Activated naive CD8-positive, alpha-beta T cell treated with anti-CD3 and anti-CD28 coated beads for 36 hours (primary cell): ENCODE data around the gene ZNHIT2. TPM values are rescaled to one million over a fixed set of nuclear protein-coding genes. Genes with fewer than 3 reads are reported as not detected.

Experiments used
- DNase-seq: peaks from one replicate; pipeline ENCODE4 v3.0.0; 2021
- H3K27ac Mint-ChIP-seq: one replicate; pipeline ENCODE4 v1.8.0; 2022; ENCODE audit warnings: mild to moderate bottlenecking, moderate library complexity, mixed read lengths
- H3K27me3 Mint-ChIP-seq: one replicate; pipeline ENCODE4 v1.8.0; 2022; ENCODE audit warnings: mild to moderate bottlenecking, mixed read lengths
- H3K36me3 Mint-ChIP-seq: one replicate; pipeline ENCODE4 v1.8.0; 2021; ENCODE audit warnings: mild to moderate bottlenecking, mixed read lengths
- H3K4me1 Mint-ChIP-seq: one replicate; pipeline ENCODE4 v1.8.0; 2021; ENCODE audit warnings: mixed read lengths
- H3K4me3 Mint-ChIP-seq: one replicate; pipeline ENCODE4 v1.8.0; 2022; ENCODE audit warnings: mild to moderate bottlenecking, moderate library complexity, mixed read lengths
- H3K9me3 Mint-ChIP-seq: one replicate; pipeline ENCODE4 v1.8.0; 2022; ENCODE audit warnings: mixed read lengths
- total RNA-seq, 2 experiments: library from RNA; stranded (reverse); gene quantifications; one replicate each; pipeline ENCODE4 v1.2.3, GENCODE V29; 2021

The ZNHIT2 gene
- total RNA-seq, 2 experiments from 2014 or later = 14.9 to 15.1 TPM

DNA sequence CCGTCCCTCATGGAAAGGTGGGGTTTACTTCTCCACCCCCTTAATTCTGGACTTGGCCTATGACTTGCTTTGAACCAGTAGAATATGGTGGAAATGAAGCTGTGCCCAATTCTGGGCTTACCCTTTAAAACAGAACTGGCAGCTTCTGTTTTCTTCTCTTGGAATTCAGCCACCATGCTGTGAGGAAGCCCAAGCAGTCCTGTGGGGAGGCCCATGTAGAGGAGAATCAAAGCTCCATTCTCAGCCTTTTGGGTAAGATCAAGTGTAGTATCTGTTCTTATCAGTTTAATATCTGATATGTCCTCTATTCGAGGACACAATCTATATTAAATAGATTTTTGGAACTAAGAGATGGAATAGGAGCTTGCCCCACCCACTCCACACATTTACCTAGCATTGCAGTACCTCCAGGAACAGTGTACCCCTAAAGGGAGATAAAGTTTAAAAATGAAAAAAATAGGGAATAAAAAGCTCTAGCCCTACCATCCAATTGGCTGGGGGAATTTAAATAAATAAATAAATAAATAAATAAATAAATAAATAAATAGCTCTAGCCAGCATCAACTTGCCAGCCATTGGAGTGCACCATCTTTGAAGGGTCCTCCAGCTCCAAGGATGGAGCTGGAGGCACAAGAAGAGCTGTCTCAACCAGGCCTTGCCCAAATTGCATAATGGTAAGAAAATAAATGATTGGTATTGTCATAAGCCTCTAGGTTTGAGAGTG is 30.0 kb upstream of the ZNHIT2 start:
- Mint-ChIP-seq H3K4me3 (no peak overlapping the region), H3K27ac (no peak overlapping the region), H3K36me3 (no peaks in the 10 kb centered on the region), H3K27me3 (no peaks in the 10 kb centered on the region), H3K9me3 (no peaks in the 10 kb centered on the region), H3K4me1 (peaks cover 5% of the 10 kb centered on the region)
- DNase-seq = no peak

DNA sequence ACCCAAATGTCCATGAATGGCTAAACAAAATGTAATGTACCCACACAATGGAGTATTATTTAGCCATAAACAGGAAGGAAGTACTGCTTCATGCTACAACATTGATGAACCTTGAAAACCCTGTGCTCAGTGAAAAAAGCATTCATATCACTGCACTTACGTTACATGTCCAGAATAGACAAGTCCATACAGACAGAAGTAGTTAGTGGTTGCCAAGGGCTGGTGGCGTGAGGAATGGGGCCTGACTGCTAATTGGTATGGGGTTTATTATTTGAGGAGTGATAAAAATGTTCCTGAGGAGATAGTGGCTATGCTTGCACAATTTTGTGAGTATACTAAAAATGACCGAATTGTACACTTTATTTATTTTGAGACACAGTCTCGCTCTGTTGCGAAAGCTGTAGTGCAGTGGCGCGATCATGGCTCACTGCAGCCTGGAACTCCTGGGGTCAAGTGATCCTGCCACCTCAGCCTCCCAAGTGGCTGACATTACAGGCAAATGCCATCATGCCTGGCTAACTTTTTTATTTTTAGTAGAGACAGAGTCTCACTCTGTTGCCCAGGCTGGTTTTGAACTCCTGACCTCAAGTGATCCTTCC is 24.5 kb upstream of the ZNHIT2 start:
- H3K9me3 Mint-ChIP-seq = no peaks in the 10 kb centered on the region
- H3K27ac Mint-ChIP-seq = no peak overlapping the region
- H3K27me3 Mint-ChIP-seq = no peaks in the 10 kb centered on the region
- H3K4me1 Mint-ChIP-seq = no peaks in the 10 kb centered on the region
- no peak overlapping the region for H3K4me3 Mint-ChIP-seq
- no peak for DNase-seq
- no peaks in the 10 kb centered on the region for H3K36me3 Mint-ChIP-seq

DNA sequence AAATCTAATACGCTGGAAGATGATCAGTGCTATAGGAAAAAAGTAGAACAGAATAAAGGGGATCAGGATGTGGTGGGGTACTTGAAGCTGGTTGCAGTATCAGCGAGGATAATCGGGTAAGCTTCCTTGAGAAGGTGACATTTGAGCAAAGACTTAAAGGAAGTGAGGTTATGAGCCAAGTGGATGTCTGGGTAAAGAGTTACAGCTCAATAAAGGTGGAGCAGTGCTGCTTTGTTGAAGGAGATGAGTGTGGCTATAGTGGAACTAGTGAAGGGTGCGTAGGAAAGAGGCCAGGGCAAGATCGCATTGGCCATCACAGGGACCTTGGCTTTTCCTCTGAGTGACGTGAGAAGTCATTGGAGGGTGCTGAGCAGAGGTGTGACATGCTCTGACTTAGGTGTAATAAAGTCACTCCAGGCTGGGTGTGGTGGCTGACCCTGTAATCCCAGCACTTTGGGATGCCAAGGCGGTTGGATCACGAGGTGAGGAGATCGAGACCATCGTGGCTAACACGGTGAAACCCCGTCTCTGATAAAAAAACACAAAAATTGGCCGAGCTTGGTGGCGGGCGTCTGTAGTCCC is 19.1 kb upstream of the ZNHIT2 start:
- no peak for DNase-seq
- Mint-ChIP-seq H3K27ac (peak overlapping the region; percentile 81), H3K4me1 (peaks cover 24% of the 10 kb centered on the region), H3K4me3 (no peak overlapping the region), H3K27me3 (no peaks in the 10 kb centered on the region), H3K9me3 (no peaks in the 10 kb centered on the region), H3K36me3 (peaks cover 2% of the 10 kb centered on the region)

DNA sequence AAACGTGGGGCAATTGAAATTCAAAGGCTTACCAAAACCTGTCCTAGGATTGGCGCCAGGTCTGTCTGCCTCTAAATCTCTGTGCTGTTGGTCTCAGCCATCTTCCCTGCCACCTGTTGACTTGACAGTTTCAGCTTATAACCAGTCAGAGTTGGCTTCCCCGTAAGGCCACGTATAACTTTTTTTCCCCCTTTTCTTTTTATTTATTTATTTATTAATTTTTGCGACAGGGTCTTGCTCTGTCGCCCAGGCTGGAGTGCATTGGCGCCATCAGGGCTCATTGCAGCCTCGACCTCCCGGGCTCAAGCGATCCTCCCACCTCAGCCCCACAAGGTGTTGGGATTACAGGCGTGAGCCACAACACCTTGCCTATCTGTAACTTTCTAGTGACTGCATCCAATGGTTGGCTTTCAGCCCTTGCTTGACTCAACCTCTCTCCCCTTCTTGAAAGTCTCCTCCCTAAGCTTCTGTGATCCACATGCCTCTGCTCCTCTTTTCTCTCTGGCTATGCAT is 18.2 kb upstream of the ZNHIT2 start:
- DNase-seq = no peak
- Mint-ChIP-seq H3K4me1 (peaks cover 24% of the 10 kb centered on the region), H3K36me3 (peaks cover 6% of the 10 kb centered on the region), H3K4me3 (peak overlapping the region; percentile 98), H3K27ac (peak overlapping the region; percentile 99), H3K27me3 (no peaks in the 10 kb centered on the region), H3K9me3 (no peaks in the 10 kb centered on the region)

DNA sequence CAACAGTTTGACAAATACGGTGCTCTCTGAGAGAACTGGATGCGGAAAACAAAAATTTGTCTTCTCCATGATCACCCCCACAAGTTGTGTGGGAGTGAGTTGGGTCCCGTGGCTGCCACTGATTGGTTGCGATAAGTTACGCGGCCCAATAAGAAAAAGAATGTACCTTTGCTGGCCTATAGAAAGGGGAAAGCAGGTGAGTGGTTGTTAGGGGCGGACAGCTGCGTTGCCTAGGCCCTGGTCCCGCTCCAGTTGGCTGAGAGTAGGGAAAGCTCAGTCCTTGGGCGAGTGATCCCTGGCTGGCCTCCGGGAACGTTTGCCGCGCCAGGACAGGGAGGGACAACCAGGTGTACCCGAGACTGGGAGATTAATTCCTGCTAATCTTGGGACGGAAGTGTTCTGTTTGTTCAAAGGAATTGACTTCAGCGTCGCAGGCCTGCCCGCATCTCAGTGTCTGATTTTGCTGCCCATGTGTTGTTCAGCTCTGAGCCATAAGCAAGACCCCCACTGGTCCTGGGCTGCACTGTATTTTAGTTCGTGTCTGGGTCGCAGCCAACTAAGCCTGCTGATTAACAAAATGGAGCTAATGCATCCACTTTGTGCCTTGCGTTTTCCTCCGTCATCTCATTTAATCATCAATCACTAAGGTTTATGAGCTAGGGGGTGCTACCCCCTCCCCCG is 17.6 kb upstream of the ZNHIT2 start:
- peak overlapping the region; percentile 99 for H3K27ac Mint-ChIP-seq
- H3K9me3 Mint-ChIP-seq = no peaks in the 10 kb centered on the region
- H3K36me3 Mint-ChIP-seq = peaks cover 6% of the 10 kb centered on the region
- peaks cover 24% of the 10 kb centered on the region for H3K4me1 Mint-ChIP-seq
- DNase-seq = peak; percentile 81
- H3K27me3 Mint-ChIP-seq = no peaks in the 10 kb centered on the region
- H3K4me3 Mint-ChIP-seq = peak overlapping the region; percentile 98

DNA sequence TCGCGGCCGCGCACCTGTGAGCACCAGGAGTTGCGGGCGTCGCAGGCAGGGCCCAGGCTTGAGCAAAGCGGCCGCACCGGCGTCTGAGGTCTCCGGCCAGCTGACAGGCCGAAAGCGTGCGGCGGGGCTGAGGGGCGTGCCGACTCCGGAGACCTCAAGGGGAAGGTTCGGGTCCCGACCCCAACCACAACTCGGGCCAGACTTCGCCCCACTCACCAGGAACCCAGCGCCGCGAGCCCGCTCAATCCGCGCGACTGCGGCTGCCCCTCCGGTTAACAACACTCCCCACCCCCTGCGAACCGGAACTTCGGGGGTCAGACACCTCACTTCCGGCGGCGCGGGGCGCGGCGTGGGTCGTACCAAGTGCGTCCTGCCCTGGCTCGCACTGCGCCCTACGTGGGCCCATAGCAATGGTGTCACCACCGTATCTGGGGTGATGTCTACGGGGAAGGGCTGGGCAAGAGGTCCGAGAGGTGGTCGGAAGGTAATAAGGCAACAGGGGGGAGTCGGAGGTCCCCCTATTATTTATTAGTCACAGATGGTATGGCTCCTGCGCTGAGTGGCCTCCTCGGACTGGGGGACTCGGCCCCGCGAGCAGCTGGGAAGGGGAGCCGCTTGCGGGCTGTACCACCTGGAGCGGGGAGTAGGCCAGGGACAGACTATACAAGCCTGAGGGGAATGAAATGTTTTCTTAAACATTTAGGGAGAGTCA is 16.9 kb upstream of the ZNHIT2 start, which contains the start of gene SYVN1:
TSS of gene SYVN1 (minus strand) at position 280 of the 712 bp plus-strand sequence. CDS start 918 bp downstream, outside the sequence.
- Mint-ChIP-seq H3K36me3 (peaks cover 6% of the 10 kb centered on the region), H3K4me1 (peaks cover 24% of the 10 kb centered on the region), H3K27ac (peak within 1 kb of the TSS; percentile 99), H3K4me3 (peak within 1 kb of the TSS; percentile 98), H3K9me3 (no peaks in the 10 kb centered on the region), H3K27me3 (no peaks in the 10 kb centered on the region)
- peak; percentile 92 for DNase-seq

DNA sequence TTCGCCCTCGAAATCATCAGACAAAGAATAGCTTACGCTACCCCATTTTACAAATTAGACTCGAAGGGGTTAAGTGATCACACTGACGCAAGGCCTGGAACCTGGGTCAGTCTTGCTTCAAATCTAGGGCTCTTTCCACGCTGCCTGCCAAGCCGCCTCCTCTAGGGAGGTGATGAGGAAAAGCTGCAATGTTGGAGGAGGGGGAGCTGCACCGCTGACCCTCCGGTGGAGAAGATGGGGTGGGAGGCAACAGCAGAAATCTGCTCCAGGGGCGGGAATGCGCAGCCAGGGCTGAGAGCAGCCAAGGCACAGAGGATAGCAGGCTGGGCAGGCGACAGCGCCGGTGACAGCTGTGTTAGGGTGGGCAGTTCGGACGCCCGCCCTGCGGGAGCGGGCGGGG is 16.2 kb upstream of the ZNHIT2 start:
- DNase-seq = no peak
- Mint-ChIP-seq H3K27ac (peak overlapping the region; percentile 99), H3K27me3 (no peaks in the 10 kb centered on the region), H3K4me1 (peaks cover 24% of the 10 kb centered on the region), H3K36me3 (peaks cover 6% of the 10 kb centered on the region), H3K4me3 (peak overlapping the region; percentile 98), H3K9me3 (no peaks in the 10 kb centered on the region)

DNA sequence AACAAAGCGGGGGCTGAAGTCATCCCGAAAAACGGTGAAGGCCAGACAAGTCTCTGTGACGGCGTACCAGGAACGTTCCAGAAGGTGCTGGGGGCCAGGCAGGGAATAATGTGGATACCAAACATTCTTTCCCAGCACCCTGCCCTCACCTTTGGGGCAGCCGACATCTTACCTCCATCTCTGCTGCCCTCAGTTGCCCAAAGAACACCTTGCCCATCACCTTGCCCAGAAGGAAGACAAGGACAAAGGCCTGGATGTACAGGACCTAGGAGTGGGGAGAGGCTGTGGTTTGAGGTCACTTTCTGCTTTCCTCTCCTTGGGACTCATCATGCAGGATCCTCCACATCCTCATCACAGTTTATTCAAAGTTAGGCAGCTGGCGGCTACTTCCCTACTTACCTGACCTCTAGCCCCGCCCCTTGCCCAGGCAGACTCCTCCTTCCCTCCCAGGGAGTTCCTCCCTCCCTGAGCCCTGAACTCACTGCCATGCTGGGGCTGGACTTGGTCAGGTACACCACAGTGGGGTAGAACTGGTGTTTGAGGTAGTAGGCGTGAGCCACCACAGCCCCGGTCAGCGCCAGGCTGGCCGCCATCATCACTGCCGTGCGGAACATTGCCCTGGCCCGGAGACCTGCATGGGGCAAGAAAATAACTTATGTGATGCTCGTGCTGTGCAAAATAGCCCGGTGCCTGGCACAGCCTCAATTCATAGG is 15.6 kb upstream of the ZNHIT2 start:
- H3K9me3 Mint-ChIP-seq = no peaks in the 10 kb centered on the region
- H3K4me1 Mint-ChIP-seq = peaks cover 24% of the 10 kb centered on the region
- no peaks in the 10 kb centered on the region for H3K27me3 Mint-ChIP-seq
- H3K27ac Mint-ChIP-seq = peak overlapping the region; percentile 99
- H3K4me3 Mint-ChIP-seq = peak overlapping the region; percentile 98
- DNase-seq = peak; percentile 61
- peaks cover 6% of the 10 kb centered on the region for H3K36me3 Mint-ChIP-seq

DNA sequence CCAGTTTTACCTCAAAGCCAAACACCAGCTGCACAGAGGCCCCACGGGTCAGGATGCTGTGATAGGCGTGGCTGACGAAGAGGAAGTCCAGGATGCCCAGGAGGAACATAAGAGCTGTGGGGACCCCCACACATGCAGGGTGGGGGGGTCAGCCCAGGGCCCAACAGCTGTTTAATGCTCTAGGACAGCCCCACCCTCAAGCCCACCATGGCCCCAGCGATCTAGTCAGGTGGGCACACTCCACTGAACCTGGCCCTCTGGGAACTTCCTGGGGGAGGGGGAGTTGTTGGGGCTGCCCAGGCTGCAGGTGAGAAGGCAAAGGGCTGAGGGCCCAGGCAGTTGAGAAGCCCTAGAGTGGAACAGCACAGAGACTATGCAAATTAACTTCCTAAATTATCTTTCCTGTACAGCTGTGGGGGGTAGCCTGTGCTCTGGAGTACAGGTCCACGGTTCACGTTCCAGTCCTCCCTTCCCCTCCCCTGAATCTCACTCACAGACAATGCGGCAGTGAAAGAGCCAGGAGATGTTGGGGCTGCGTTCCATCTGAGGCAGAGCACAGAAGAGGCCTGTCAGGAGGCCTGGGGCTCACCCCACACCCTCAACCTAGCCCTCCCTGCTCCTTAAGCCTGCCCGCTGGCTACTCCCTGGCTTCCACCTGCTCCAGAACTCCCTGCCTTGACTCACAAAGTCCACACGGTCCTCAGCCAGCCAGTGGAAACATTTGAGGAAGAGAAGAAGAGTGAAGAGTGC is 14.9 kb upstream of the ZNHIT2 start:
- H3K4me1 Mint-ChIP-seq = peaks cover 24% of the 10 kb centered on the region
- H3K4me3 Mint-ChIP-seq = peak overlapping the region; percentile 98
- peaks cover 6% of the 10 kb centered on the region for H3K36me3 Mint-ChIP-seq
- no peak for DNase-seq
- no peaks in the 10 kb centered on the region for H3K9me3 Mint-ChIP-seq
- peak overlapping the region; percentile 99 for H3K27ac Mint-ChIP-seq
- no peaks in the 10 kb centered on the region for H3K27me3 Mint-ChIP-seq

DNA sequence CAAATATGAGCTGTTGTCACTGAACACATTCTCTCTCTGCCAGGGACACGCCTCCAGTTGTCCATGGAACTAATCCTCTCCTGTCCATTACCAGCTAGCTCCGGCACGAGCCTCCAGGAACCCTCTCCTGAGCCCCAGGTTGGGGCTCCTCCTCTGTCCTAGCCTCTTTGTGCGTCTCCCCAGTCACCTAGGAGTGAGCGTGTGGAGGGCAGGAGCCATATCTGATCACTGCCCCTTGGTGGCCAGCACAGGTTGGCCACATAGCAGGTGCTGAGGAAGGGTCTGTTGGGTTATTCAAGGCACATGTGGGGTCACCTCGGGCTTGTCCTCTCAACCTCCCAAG is 14.4 kb upstream of the ZNHIT2 start:
- Mint-ChIP-seq H3K9me3 (no peaks in the 10 kb centered on the region), H3K4me1 (peaks cover 24% of the 10 kb centered on the region), H3K4me3 (no peak overlapping the region), H3K27ac (no peak overlapping the region), H3K36me3 (peaks cover 6% of the 10 kb centered on the region), H3K27me3 (no peaks in the 10 kb centered on the region)
- DNase-seq = no peak

DNA sequence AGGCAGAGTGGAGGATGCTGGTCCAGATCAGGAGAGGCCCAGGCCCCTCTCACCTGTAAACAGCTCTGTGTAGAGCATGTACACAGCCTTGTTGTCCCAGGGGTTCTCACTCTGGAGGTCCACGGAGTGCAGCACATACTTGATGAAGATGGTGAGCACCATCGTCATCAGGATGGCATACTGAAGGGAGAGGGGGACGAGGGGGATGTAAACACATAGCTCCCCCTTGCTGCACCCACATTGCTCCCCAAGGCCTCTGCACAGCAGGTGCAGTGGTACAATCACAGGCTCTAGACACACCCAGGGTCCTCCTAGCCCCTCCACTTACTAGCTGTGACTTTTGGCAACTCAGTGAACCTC is 13.9 kb upstream of the ZNHIT2 start:
- Mint-ChIP-seq H3K4me3 (no peak overlapping the region), H3K9me3 (no peaks in the 10 kb centered on the region), H3K4me1 (peaks cover 21% of the 10 kb centered on the region), H3K36me3 (peaks cover 6% of the 10 kb centered on the region), H3K27me3 (no peaks in the 10 kb centered on the region), H3K27ac (no peak overlapping the region)
- no peak for DNase-seq

DNA sequence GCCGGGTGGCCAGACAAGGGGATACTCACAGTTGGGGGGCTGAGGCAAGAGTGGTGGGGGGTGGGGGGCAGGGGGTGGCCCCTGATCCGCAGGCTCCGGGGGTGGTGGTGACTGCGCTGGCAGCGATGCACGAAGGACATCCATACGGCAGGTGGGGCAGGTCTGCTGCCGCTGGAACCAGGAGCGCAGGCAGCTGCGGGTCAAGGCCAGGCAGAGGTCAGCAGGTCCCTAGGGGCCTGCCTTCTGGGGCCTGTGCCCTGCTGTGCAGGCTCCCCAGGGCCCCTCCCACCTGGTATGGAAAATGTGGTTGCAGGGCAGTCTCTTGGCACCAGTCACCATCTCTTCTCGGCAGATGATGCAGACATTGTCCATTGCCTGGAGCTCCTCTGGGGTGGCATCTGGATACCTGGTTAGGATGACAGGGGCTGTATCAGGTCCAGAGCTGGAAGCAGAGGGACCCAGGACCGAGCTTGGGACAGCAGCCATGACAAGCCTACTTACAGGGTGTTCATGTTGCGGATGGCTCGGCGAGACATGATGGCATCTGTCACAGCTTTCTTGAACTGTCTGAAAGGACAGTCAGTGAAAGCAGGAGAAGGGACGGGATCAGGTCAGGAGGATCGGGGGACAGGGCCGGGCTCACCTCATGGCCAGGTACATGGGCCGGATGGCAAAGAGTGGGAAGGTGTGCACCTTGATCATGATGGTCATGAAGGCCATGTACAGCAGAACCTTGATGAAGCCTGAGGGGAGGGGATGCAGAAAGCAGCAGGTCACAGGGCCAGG is 13.3 kb upstream of the ZNHIT2 start:
- Mint-ChIP-seq H3K36me3 (peaks cover 6% of the 10 kb centered on the region), H3K27me3 (no peaks in the 10 kb centered on the region), H3K4me3 (no peak overlapping the region), H3K27ac (peak overlapping the region; percentile 47), H3K4me1 (peaks cover 15% of the 10 kb centered on the region), H3K9me3 (no peaks in the 10 kb centered on the region)
- no peak for DNase-seq
